Type B pancreatic cell (in vitro differentiated cells): ENCODE measurements around the gene OR2T10. TPM values are rescaled to one million over a fixed set of nuclear protein-coding genes. Genes with fewer than 3 reads are reported as not detected.

Experiments
- DNase-seq: peaks from one replicate; pipeline ENCODE4 v3.0.0; 2021; ENCODE audit warnings: mixed read lengths; ENCODE audit not compliant: unreplicated experiment; ENCODE audit errors: extremely low spot score
- H3K27ac Mint-ChIP-seq: 2 replicates; pipeline ENCODE4 v1.8.0; 2021; ENCODE audit warnings: mild to moderate bottlenecking, mixed read lengths
- H3K27me3 Mint-ChIP-seq: 2 replicates; pipeline ENCODE4 v1.8.0; 2021; ENCODE audit warnings: mixed read lengths
- H3K36me3 Mint-ChIP-seq: 2 replicates; pipeline ENCODE4 v1.8.0; 2021; ENCODE audit warnings: mixed read lengths
- H3K4me1 Mint-ChIP-seq: one replicate; pipeline ENCODE4 v1.8.0; 2021; ENCODE audit warnings: mixed read lengths; ENCODE audit not compliant: unreplicated experiment
- H3K4me3 Mint-ChIP-seq: 2 replicates; pipeline ENCODE4 v1.8.0; 2021; ENCODE audit warnings: mild to moderate bottlenecking, mixed read lengths
- H3K9me3 Mint-ChIP-seq: 2 replicates; pipeline ENCODE4 v1.8.0; 2021; ENCODE audit warnings: mixed read lengths
- CTCF ChIP-seq: fragments of 200-600 bp; sonication (generic); conservative IDR thresholded peaks from 2 replicates; pipeline ENCODE4 v1.5.0; 2021; ENCODE audit warnings: antibody characterized with exemption, mild to moderate bottlenecking
- total RNA-seq: library from RNA; stranded (reverse); gene quantifications from 2 replicates; pipeline ENCODE4 v1.2.1, GENCODE V29; 2021; ENCODE audit warnings: low replicate concordance

OR2T10 gene
- total RNA-seq, 1 donor from 2014 or later, result not detected

- DNase-seq, result no peak
Observed at GRCh38 chr1:248621770-248622169, 24.3 kb upstream of the OR2T10 start.

DNA sequence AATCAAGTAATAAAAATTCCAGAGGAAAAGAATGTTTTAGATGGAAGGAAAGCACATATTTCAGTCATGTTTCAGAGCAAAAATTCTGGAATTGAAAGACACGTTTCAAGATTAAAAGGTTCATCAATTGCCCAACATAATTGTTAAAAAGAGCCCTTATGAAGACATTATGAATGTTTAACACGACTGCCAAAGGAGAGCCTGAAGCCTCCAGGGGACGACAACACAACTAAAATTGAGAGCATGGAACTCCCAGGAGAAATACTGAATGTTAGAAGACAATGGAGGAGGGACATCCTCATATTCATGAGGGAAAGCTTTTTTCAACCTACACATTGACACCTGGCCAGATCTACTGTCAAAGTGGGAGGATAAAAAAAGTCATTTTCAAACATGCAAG is 21.4 kb upstream of the OR2T10 start:
- no peaks in the 10 kb centered on the region for H3K9me3 Mint-ChIP-seq
- no peak for DNase-seq
- no peaks in the 10 kb centered on the region for H3K36me3 Mint-ChIP-seq

More at GRCh38 chr1:248621770-248622169, 24.3 kb upstream of the OR2T10 start:
- no peaks in the 10 kb centered on the region for H3K27me3 Mint-ChIP-seq
- no peaks in the 10 kb centered on the region for H3K36me3 Mint-ChIP-seq
- H3K4me1 Mint-ChIP-seq, result no peaks in the 10 kb centered on the region
- TF ChIP-seq CTCF, result no peak
- H3K4me3 Mint-ChIP-seq, result no peak overlapping the region
- H3K9me3 Mint-ChIP-seq, result no peaks in the 10 kb centered on the region
- no peak overlapping the region for H3K27ac Mint-ChIP-seq

GRCh38 chr1:248618119-248618518 is 20.6 kb upstream of the OR2T10 start:
- Mint-ChIP-seq H3K4me3 (no peak overlapping the region), H3K36me3 (no peaks in the 10 kb centered on the region), H3K27me3 (no peaks in the 10 kb centered on the region), H3K9me3 (peaks cover 2% of the 10 kb centered on the region), H3K27ac (no peak overlapping the region), H3K4me1 (no peaks in the 10 kb centered on the region)
- no peak for TF ChIP-seq CTCF
- no peak for DNase-seq

More for the DNA sequence above, 21.4 kb upstream of the OR2T10 start:
- H3K4me3 Mint-ChIP-seq, result no peak overlapping the region
- peak; percentile 46 for TF ChIP-seq CTCF
- H3K27me3 Mint-ChIP-seq, result no peaks in the 10 kb centered on the region
- no peaks in the 10 kb centered on the region for H3K4me1 Mint-ChIP-seq
- no peak overlapping the region for H3K27ac Mint-ChIP-seq

GRCh38 chr1:248613742-248614141 is 16.2 kb upstream of the OR2T10 start:
- peaks cover 3% of the 10 kb centered on the region for H3K9me3 Mint-ChIP-seq
- no peak for DNase-seq
- H3K4me3 Mint-ChIP-seq, result no peak overlapping the region
- no peaks in the 10 kb centered on the region for H3K4me1 Mint-ChIP-seq
- H3K27me3 Mint-ChIP-seq, result no peaks in the 10 kb centered on the region
- TF ChIP-seq CTCF, result no peak
- no peak overlapping the region for H3K27ac Mint-ChIP-seq
- H3K36me3 Mint-ChIP-seq, result no peaks in the 10 kb centered on the region

DNA sequence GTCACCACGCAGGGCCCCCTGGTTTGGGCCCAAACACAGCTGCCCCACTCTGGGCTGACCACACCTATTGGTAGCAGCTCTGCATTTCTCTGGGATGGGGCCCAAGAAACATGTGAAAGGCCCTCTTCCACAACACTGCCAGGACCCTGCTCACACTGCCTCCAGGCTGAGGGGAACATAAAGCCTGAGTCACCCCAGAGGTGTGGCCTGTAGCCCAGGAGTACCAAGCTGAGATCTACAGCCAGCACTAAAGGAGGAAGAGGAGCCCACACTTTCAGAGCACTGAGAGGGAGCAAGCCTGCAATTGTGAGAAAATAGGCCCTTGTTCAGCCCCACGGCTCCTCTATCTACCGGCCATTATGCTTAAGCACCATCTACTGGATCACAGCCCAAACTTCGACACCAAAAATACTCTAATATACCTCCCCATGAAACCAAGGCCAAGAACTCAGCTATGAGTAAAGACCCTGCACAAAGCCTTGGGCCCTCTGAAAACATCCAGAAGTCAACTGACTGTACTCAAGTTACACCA is 14.4 kb upstream of the OR2T10 start:
- Mint-ChIP-seq H3K27me3 (no peaks in the 10 kb centered on the region), H3K27ac (no peak overlapping the region), H3K9me3 (peaks cover 3% of the 10 kb centered on the region), H3K4me1 (no peaks in the 10 kb centered on the region), H3K4me3 (no peak overlapping the region), H3K36me3 (no peaks in the 10 kb centered on the region)
- no peak for TF ChIP-seq CTCF
- no peak for DNase-seq

- Mint-ChIP-seq H3K9me3 (peaks cover 8% of the 10 kb centered on the region), H3K27me3 (no peaks in the 10 kb centered on the region), H3K4me3 (no peak overlapping the region), H3K27ac (no peak overlapping the region), H3K4me1 (no peaks in the 10 kb centered on the region), H3K36me3 (no peaks in the 10 kb centered on the region)
- TF ChIP-seq CTCF, result no peak
- DNase-seq, result no peak
Observed at GRCh38 chr1:248610301-248610700, 12.8 kb upstream of the OR2T10 start.
